T-helper 22 cell (primary cell): ENCODE data around the gene ALOX15B.
"Not testable (repeated sequence)": the region's sequence is repeated elsewhere in the genome, so short reads cannot be mapped to it uniquely, and the experiment has no call there.

Experiments
- DNase-seq: peaks from one replicate; pipeline ENCODE4 v3.0.0-alpha.2; 2020; ENCODE audit warnings: low read depth

ALOX15B gene

GRCh38 chr17:8013731-8014557 is 24.9 kb upstream of the ALOX15B start:
- DNase-seq, result no peak

- no peak for DNase-seq
Observed at GRCh38 chr17:8014558-8014850, 24.4 kb upstream of the ALOX15B start.

GRCh38 chr17:8015236-8015956 is 23.5 kb upstream of the ALOX15B start:
- DNase-seq, result no peak

- no peak for DNase-seq
Observed at GRCh38 chr17:8015957-8016631, 22.8 kb upstream of the ALOX15B start.

GRCh38 chr17:8016632-8017424 is 22.0 kb upstream of the ALOX15B start:
- no peak for DNase-seq

- no peak for DNase-seq
Observed at GRCh38 chr17:8018436-8018835, 20.4 kb upstream of the ALOX15B start.

- DNase-seq, result no peak
Observed at GRCh38 chr17:8019166-8019565, 19.7 kb upstream of the ALOX15B start.

GRCh38 chr17:8019665-8020650 is 18.9 kb upstream of the ALOX15B start:
- no peak for DNase-seq

- no peak for DNase-seq
Observed at GRCh38 chr17:8020776-8021564, 17.9 kb upstream of the ALOX15B start.

- no peak for DNase-seq
Observed at GRCh38 chr17:8021565-8022359, 17.1 kb upstream of the ALOX15B start.

GRCh38 chr17:8022360-8023003 is 16.4 kb upstream of the ALOX15B start:
- no peak for DNase-seq

- DNase-seq, result not testable (repeated sequence)
Observed at GRCh38 chr17:8024161-8024560, 14.7 kb upstream of the ALOX15B start.

GRCh38 chr17:8025176-8025911 is 13.5 kb upstream of the ALOX15B start:
- no peak for DNase-seq

- DNase-seq, result no peak
Observed at GRCh38 chr17:8029121-8029520, 9.7 kb upstream of the ALOX15B start.

GRCh38 chr17:8031261-8031661 is 7.6 kb upstream of the ALOX15B start:
- no peak for DNase-seq

- DNase-seq, result no peak
Observed at GRCh38 chr17:8031950-8032349, 6.9 kb upstream of the ALOX15B start.

- DNase-seq, result no peak
Observed at GRCh38 chr17:8032442-8032841, 6.4 kb upstream of the ALOX15B start.

GRCh38 chr17:8039611-8040168 is 831 bp downstream of the ALOX15B start:
- DNase-seq, result no peak
